OCI-LY7 (cell line): ENCODE results near the gene GAB1. TPM values are rescaled to one million over a fixed set of nuclear protein-coding genes. Genes with fewer than 3 reads are reported as not detected.
A peak's percentile ranks its signal among the peaks of the same experiment; 100 is the strongest.

Experiments used
- BruUV-seq: library from RNA; stranded (reverse); fragments of 400-500 nt; replicated peaks from 2 replicates; lab custom pipeline; 2021; lab: Mats Ljungman, UMichigan
- CTCF ChIA-PET: fragments of 300-600 bp; sonication (Branson Sonifier 250); formaldehyde crosslinking; loops from one replicate; lab custom pipeline; 2022; ENCODE audit warnings: antibody characterized with exemption; ENCODE audit not compliant: unreplicated experiment; lab: Charles Lee
- POLR2A ChIA-PET: fragments of 300-600 bp; sonication (Branson Sonifier 250); formaldehyde crosslinking; loops from one replicate; lab custom pipeline; 2022; ENCODE audit warnings: antibody characterized with exemption; lab: Charles Lee
- DNase-seq: peaks from one replicate; pipeline ENCODE4 v3.0.0-alpha.2; 2015; ENCODE audit warnings: low spot score
- H2AFZ ChIP-seq: fragments of 200-600 bp; sonication (generic), shearing (Covaris generic); 2 replicates; pipeline ENCODE4 v1.6.1; 2014; ENCODE audit warnings: mild to moderate bottlenecking, antibody characterized with exemption, low read length, moderate library complexity
- H3K27ac ChIP-seq: fragments of 200-600 bp; sonication (generic); 2 replicates; pipeline ENCODE4 v1.5.1; 2014; ENCODE audit warnings: mixed run types, low read depth, mild to moderate bottlenecking, moderate library complexity, low read length, inconsistent platforms; ENCODE audit not compliant: poor library complexity, severe bottlenecking
- H3K36me3 ChIP-seq: fragments of 200-600 bp; sonication (generic); 2 replicates; pipeline ENCODE4 v1.6.1; 2014; ENCODE audit warnings: mild to moderate bottlenecking, antibody characterized with exemption, low read length, moderate library complexity, mixed read lengths; ENCODE audit not compliant: insufficient read depth
- H3K4me1 ChIP-seq: fragments of 200-600 bp; sonication (generic); 2 replicates; pipeline ENCODE4 v1.5.1; 2014; ENCODE audit warnings: mild to moderate bottlenecking, low read length; ENCODE audit not compliant: insufficient read depth, poor library complexity, severe bottlenecking
- H3K4me2 ChIP-seq: fragments of 200-600 bp; sonication (generic); 2 replicates; pipeline ENCODE4 v1.6.1; 2014; ENCODE audit warnings: mild to moderate bottlenecking, low read length
- H3K4me3 ChIP-seq: fragments of 200-600 bp; sonication (generic); 2 replicates; pipeline ENCODE4 v1.5.1; 2014; ENCODE audit warnings: mild to moderate bottlenecking, low read depth, low read length; ENCODE audit not compliant: poor library complexity, severe bottlenecking
- H3K79me2 ChIP-seq: fragments of 200-600 bp; sonication (generic); 2 replicates; pipeline ENCODE4 v1.6.1; 2016; ENCODE audit warnings: low read depth, mild to moderate bottlenecking, low read length, moderate library complexity, mixed read lengths; ENCODE audit not compliant: insufficient read depth
- H3K9me2 ChIP-seq: fragments of 200-600 bp; sonication (generic); 2 replicates; pipeline ENCODE4 v1.6.1; 2016; ENCODE audit warnings: mild to moderate bottlenecking, low read length, mixed read lengths; ENCODE audit not compliant: insufficient read depth
- H3K9me3 ChIP-seq: fragments of 200-600 bp; sonication (generic); 2 replicates; pipeline ENCODE4 v1.6.1; 2014; ENCODE audit warnings: mild to moderate bottlenecking, mixed run types, low read length, mixed read lengths
- H4K20me1 ChIP-seq: fragments of 200-600 bp; sonication (generic); 2 replicates; pipeline ENCODE4 v1.6.1; 2014; ENCODE audit warnings: mild to moderate bottlenecking, antibody characterized with exemption, low read length, moderate library complexity, mixed read lengths; ENCODE audit not compliant: insufficient read depth
- CTCF ChIP-seq: fragments of 200-600 bp; sonication (generic); conservative IDR thresholded peaks from 2 replicates; pipeline ENCODE4 v1.5.1; 2014; ENCODE audit warnings: mild to moderate bottlenecking, antibody characterized with exemption, low read length, moderate library complexity, mixed read lengths
- EZH2phosphoT487 ChIP-seq: fragments of 200-600 bp; sonication (generic); IDR thresholded peaks from 2 replicates; pipeline ENCODE4 v1.6.1; 2018; ENCODE audit warnings: low read depth, borderline replicate concordance, mild to moderate bottlenecking, mixed run types, antibody characterized with exemption, low read length, moderate library complexity, mixed read lengths
- intact Hi-C: fragments of 100-400 bp; cut with micrococcal nuclease; formaldehyde crosslinking; loops from one replicate; pipeline ENCODE4 v1.10.0; 2022; ENCODE audit not compliant: unreplicated experiment
- total RNA-seq, 2 experiments: library from RNA; depleted of rRNA in 1 of 2; stranded (reverse); fragments of >200 nt in 1 of 2; shearing (Covaris generic) in 1 of 2; gene quantifications; 2 replicates each; pipeline ENCODE4 v1.2.3, GENCODE V29; 2014 to 2022

Gene GAB1
- total RNA-seq, 2 experiments from 2014 or later, result 42.6 to 99.3 TPM

DNA sequence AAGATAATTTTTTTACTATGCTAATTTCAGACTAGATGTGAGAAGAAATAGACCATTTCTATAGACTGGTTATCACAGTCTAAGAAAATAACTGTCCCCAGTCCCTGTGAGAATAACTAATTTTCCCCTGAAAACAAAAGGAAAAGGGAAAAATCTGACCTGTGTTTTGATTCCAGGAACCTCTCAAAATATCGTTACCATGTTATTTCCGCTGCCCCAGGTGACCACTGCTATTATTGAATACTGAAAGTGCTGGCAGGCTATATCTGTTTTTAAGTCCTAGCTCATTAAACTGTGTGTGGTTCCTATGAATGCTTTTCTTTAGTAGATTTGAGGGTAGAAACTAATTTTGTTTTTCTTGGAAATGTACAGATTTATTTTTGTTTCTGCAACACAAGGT, 83.6 kb downstream of the GAB1 start:
- Histone ChIP-seq H3K27ac (peak overlapping the region; percentile 98), H3K9me2 (no peaks in the 10 kb centered on the region)

DNA sequence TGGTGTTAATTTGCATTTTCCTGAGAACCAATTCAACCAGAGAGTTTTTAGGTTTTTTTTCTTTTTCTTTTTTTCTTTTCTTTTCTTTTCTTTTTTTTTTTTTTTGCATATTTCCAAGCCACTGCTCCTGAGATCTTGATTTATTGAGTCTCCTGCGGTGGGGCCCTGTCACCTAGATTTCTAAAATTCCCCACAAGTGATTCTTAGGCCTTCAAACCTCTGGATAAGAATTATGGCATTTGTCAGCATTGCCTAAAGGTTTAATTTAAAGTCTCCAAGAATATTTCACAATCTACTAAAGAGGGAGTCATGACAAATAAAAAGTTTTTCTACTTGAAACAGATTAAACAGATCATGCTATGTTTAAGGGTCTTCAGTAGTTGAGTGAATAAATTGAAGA, 84.9 kb downstream of the GAB1 start:
- ChIA-PET CTCF (interaction anchor here (1.2 to 1.4 kb wide), 2 partner anchors 11 to 46 kb away, joined by 5 to 6 read pairs; no protein-coding TSS in a partner anchor), POLR2A (interaction anchor here (0.7 to 6.6 kb wide), 11 partner anchors 9 to 232 kb away, joined by 3 to 104 read pairs (median 59); no protein-coding TSS in a partner anchor)
- H3K4me3 ChIP-seq, result peak overlapping the region; percentile 44
- H3K4me2 ChIP-seq, result peak overlapping the region; percentile 77
- DNase-seq, result no peak
- peaks cover 6% of the 10 kb centered on the region; the same call in 1 of the 2 replicates for H3K9me3 ChIP-seq
- no peak for TF ChIP-seq EZH2phosphoT487
- no peak for TF ChIP-seq CTCF
- no peaks in the 10 kb centered on the region for H4K20me1 ChIP-seq
- peaks cover 83% of the 10 kb centered on the region for H3K79me2 ChIP-seq
- H3K27ac ChIP-seq, result peak overlapping the region; percentile 98
- H3K36me3 ChIP-seq, result peaks cover 67% of the 10 kb centered on the region
- H3K9me2 ChIP-seq, result no peaks in the 10 kb centered on the region
- peaks cover 84% of the 10 kb centered on the region for H3K4me1 ChIP-seq
- intact Hi-C loops, result loop anchor here (2.0 kb wide), 2 partner anchors 45 to 63 kb away; no protein-coding TSS in a partner anchor
- H2AFZ ChIP-seq, result no peak overlapping the region
- no TSS peak for BruUV-seq

More for the DNA sequence above, 83.6 kb downstream of the GAB1 start:
- TF ChIP-seq CTCF (no peak), EZH2phosphoT487 (no peak)
- peak; percentile 75 for DNase-seq
- peak overlapping the region; percentile 44 for H3K4me3 ChIP-seq
- peaks cover 79% of the 10 kb centered on the region for H3K79me2 ChIP-seq
- peak overlapping the region; percentile 20; the same call in 1 of the 2 replicates for H2AFZ ChIP-seq
- H3K4me1 ChIP-seq, result peaks cover 82% of the 10 kb centered on the region
- peaks cover 65% of the 10 kb centered on the region for H3K36me3 ChIP-seq
- H3K4me2 ChIP-seq, result peak overlapping the region; percentile 77
- intact Hi-C loops, result loop anchor here (2.0 kb wide), 2 partner anchors 43 to 61 kb away; no protein-coding TSS in a partner anchor
- H3K9me3 ChIP-seq, result peaks cover 6% of the 10 kb centered on the region; the same call in 1 of the 2 replicates
- BruUV-seq, result no TSS peak
- CTCF ChIA-PET, result interaction anchor here (1.4 kb wide), 1 partner anchor 10 kb away, joined by 5 read pairs; no protein-coding TSS in a partner anchor
- H4K20me1 ChIP-seq, result no peaks in the 10 kb centered on the region
- POLR2A ChIA-PET, result interaction anchor here (0.8 to 6.6 kb wide), 13 partner anchors 10 to 64 kb away, joined by 3 to 104 read pairs (median 43); no protein-coding TSS in a partner anchor

DNA sequence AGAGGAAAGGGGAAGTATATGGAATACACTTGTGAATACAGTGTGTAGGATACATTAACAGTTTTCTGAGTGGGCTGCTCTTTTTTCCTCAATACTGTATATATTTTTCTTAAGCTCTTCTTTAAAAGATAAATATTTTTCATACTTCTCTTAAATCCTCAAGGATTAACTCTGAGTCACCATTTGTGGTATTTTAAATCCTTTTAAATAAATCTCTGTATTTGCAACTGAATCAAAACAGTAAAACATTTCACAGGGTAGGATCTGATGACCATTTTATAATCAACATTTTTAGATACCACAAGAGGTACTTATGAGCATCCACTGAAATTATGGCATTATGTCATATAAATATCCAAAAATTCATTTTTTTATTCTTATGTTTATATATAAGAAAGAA, 87.6 kb downstream of the GAB1 start:
- POLR2A ChIA-PET, result interaction anchor here (0.7 to 4.1 kb wide), 10 partner anchors 9 to 51 kb away, joined by 3 to 32 read pairs (median 5); no protein-coding TSS in a partner anchor
- no peak overlapping the region for H2AFZ ChIP-seq
- H3K4me1 ChIP-seq, result peaks cover 71% of the 10 kb centered on the region
- CTCF ChIA-PET, result no interaction called here
- no peak overlapping the region for H3K4me2 ChIP-seq
- no peaks in the 10 kb centered on the region for H4K20me1 ChIP-seq
- peaks cover 73% of the 10 kb centered on the region for H3K36me3 ChIP-seq
- H3K9me3 ChIP-seq, result peaks cover 6% of the 10 kb centered on the region; the same call in 1 of the 2 replicates
- H3K4me3 ChIP-seq, result no peak overlapping the region
- DNase-seq, result no peak
- H3K9me2 ChIP-seq, result no peaks in the 10 kb centered on the region
- H3K79me2 ChIP-seq, result peaks cover 71% of the 10 kb centered on the region
- TF ChIP-seq CTCF (no peak), EZH2phosphoT487 (no peak)
- BruUV-seq, result no TSS peak
- peak overlapping the region; percentile 55 for H3K27ac ChIP-seq
- intact Hi-C loops, result no loop called here
